RWPE2 (cell line): ENCODE results near the gene ZDHHC11B.
"Not testable (repeated sequence)": the region's sequence is repeated elsewhere in the genome, so short reads cannot be mapped to it uniquely, and the experiment has no call there.

Experiments
- ATAC-seq: fragments of 200-7000 bp; cut with Tn5 transposase; 3 replicates; pipeline ENCODE4 v1.9.1; 2021; ENCODE audit warnings: low read depth
- DNase-seq: peaks from one replicate; pipeline ENCODE4 v3.0.0-alpha.2; 2020; ENCODE audit warnings: low spot score
- H3K27ac ChIP-seq: fragments of 450-650 bp; 2 replicates; pipeline ENCODE4 v1.5.1; 2017; ENCODE audit warnings: mild to moderate bottlenecking; ENCODE audit not compliant: poor library complexity, severe bottlenecking
- H3K27me3 ChIP-seq: fragments of 250-450 bp; sonication (Bioruptor Pico); 2 replicates; pipeline ENCODE4 v1.5.1; 2021; ENCODE audit warnings: mild to moderate bottlenecking, moderate library complexity; ENCODE audit not compliant: insufficient read depth, poor library complexity, severe bottlenecking
- H3K36me3 ChIP-seq: fragments of 250-450 bp; sonication (Bioruptor Pico); 2 replicates; pipeline ENCODE4 v1.5.1; 2020; ENCODE audit warnings: low read depth, mild to moderate bottlenecking, moderate library complexity
- H3K4me1 ChIP-seq: fragments of 250-450 bp; sonication (Bioruptor Pico); 2 replicates; pipeline ENCODE4 v1.5.1; 2021; ENCODE audit warnings: mild to moderate bottlenecking, moderate library complexity; ENCODE audit not compliant: insufficient read depth, poor library complexity, severe bottlenecking
- H3K4me3 ChIP-seq: fragments of 250-450 bp; sonication (Bioruptor Pico); 2 replicates; pipeline ENCODE4 v1.5.1; 2021; ENCODE audit warnings: mild to moderate bottlenecking, moderate library complexity; ENCODE audit not compliant: severe bottlenecking
- H3K9me3 ChIP-seq: fragments of 250-450 bp; sonication (Bioruptor Pico); 2 replicates; pipeline ENCODE4 v1.5.1; 2021; ENCODE audit warnings: mild to moderate bottlenecking, moderate library complexity; ENCODE audit not compliant: severe bottlenecking
- TF ChIP-seq, protein P1 (sequence below): fragments of 450-650 bp; IDR thresholded peaks from one replicate; pipeline ENCODE4 v1.5.1; 2017; ENCODE audit warnings: mild to moderate bottlenecking, moderate library complexity; ENCODE audit not compliant: poor library complexity, severe bottlenecking

ZDHHC11B gene

DNA sequence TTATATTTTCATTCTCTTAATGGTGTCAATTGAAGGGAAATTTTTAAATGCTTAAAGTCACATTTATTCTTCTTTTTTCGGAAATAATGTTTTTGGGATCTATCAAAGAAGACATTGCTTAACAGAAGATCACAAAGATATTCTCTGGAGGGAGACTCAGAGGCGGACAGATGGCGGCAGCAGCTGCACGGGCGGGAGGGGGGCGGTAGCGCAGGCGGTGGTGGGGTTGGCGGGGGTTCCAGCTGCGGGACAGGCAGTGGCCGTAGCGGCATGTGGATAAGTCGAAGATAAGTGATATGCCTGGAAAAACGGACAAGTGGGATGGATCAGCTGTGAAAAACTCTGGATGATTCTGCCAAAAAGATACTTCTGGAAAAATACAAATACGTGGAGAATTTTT, 31.6 kb upstream of the ZDHHC11B start:
- no peak for ATAC-seq
- no peaks in the 10 kb centered on the region for H3K4me1 ChIP-seq
- no peak overlapping the region for H3K27ac ChIP-seq
- DNase-seq: no peak
- no peaks in the 10 kb centered on the region for H3K9me3 ChIP-seq
- H3K27me3 ChIP-seq: peaks cover 12% of the 10 kb centered on the region
- no peaks in the 10 kb centered on the region for H3K36me3 ChIP-seq
- TF ChIP-seq, protein P1, sequence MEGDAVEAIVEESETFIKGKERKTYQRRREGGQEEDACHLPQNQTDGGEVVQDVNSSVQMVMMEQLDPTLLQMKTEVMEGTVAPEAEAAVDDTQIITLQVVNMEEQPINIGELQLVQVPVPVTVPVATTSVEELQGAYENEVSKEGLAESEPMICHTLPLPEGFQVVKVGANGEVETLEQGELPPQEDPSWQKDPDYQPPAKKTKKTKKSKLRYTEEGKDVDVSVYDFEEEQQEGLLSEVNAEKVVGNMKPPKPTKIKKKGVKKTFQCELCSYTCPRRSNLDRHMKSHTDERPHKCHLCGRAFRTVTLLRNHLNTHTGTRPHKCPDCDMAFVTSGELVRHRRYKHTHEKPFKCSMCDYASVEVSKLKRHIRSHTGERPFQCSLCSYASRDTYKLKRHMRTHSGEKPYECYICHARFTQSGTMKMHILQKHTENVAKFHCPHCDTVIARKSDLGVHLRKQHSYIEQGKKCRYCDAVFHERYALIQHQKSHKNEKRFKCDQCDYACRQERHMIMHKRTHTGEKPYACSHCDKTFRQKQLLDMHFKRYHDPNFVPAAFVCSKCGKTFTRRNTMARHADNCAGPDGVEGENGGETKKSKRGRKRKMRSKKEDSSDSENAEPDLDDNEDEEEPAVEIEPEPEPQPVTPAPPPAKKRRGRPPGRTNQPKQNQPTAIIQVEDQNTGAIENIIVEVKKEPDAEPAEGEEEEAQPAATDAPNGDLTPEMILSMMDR: no peak
- H3K4me3 ChIP-seq: no peak overlapping the region

DNA sequence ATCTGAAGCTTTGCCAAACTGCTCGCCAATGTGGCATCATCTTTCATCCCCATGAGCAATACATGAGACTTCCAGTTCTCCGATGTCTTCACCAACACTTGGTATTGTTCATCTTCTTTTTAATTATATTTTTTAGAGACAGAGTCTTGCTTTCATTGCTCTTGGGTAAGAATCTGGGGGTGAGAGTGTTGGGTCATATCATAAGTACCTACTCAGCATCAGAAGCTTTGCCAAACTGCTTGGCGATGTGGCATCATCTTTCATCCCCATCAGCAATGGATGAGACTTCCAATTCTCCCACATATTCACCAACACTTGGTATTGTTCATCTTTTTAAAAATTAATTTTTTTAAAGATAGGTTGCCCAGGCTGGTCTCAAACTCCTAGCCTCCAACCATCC, 30.9 kb upstream of the ZDHHC11B start:
- ATAC-seq (no peak), DNase-seq (no peak)
- Histone ChIP-seq H3K27ac (no peak overlapping the region), H3K4me1 (no peaks in the 10 kb centered on the region), H3K9me3 (no peaks in the 10 kb centered on the region), H3K36me3 (no peaks in the 10 kb centered on the region), H3K4me3 (no peak overlapping the region), H3K27me3 (peaks cover 12% of the 10 kb centered on the region)
- TF ChIP-seq, protein P1: no peak

DNA sequence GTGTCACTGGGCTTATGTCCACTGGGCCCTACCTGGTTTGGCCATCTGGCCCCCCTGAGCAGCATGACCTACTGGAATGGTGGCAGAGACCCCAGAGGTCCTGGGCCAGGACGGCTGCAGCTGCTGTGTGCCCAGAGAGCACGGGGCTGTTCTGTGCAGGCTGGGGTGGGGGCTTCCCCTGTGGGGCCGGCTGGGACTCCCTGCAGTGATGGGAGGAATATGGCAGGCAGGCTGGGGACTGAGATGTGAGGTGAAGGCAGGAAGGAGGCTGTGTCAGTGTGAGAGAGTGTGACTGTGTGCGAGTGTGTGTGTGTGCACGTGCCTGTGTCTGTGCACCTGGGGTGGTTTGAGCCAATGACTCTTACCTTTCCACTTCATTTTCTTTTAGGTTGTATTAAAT, 29.0 kb upstream of the ZDHHC11B start:
- peaks cover 12% of the 10 kb centered on the region for H3K27me3 ChIP-seq
- not testable (repeated sequence) for H3K27ac ChIP-seq, H3K4me3 ChIP-seq, H3K36me3 ChIP-seq, DNase-seq, H3K9me3 ChIP-seq, ATAC-seq, H3K4me1 ChIP-seq

DNA sequence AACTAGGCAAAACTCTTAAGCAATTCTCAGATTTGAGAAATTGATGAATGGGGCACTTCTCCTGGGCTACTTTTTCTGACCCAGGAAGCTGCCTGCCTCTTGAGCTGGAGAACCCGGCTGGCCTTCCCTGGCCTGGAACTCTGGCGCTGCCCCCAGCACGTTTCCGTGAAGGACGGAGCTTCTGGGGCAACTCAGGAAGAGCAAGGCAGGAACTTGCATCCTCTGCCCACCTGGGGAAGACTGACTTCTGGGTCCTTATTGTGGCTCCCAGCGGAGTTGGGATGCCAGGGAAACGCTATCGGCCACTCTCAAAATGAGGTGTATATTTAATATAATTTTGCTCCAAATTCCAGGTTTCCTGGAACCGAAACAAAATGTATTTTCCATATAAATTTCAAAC, 26.9 kb upstream of the ZDHHC11B start:
- ATAC-seq, H3K9me3 ChIP-seq, DNase-seq, H3K36me3 ChIP-seq, H3K4me1 ChIP-seq, H3K27ac ChIP-seq, H3K4me3 ChIP-seq, H3K27me3 ChIP-seq: not testable (repeated sequence)

DNA sequence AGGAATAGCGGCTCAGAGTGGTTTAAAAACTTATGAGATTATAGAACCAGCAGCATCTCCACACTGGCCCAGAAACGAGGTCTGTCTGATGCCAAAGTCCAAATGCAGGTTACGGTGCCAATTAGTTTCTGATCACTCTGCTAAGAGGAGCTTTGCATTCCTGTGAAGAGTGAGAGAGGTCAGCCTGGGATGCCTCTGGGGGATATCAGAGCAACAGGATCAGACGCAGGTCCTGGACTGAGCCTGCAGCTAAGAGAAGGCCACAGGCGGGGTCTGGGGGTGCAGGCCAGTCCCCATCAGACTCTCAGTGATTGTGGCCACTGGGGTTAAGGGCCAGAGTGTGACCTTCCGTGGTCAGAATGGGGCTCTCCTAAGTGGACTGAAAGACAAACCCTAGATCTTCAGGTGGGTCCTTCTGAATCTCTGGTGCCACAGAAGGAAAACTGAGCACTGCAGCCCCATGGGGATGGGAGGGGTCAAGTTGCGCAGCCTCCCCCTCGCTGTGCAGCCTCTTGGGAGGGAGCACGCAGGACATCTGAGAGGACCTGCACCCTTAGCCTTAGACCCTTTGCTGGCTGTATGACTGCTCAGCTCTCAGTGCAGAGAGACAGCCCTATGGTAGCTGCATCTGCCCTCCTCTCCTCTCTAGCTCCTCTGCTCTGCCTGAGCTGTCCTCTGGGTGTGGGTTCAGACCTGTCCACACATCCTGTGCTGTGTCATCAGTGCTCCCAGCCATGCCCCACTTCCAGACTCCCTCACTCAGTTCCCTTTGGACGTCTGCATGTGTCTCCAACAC, 23.4 kb upstream of the ZDHHC11B start:
- H3K27me3 ChIP-seq, H3K27ac ChIP-seq, H3K9me3 ChIP-seq, H3K4me1 ChIP-seq, H3K36me3 ChIP-seq, DNase-seq, H3K4me3 ChIP-seq: not testable (repeated sequence)
- peak; percentile 68 for ATAC-seq

DNA sequence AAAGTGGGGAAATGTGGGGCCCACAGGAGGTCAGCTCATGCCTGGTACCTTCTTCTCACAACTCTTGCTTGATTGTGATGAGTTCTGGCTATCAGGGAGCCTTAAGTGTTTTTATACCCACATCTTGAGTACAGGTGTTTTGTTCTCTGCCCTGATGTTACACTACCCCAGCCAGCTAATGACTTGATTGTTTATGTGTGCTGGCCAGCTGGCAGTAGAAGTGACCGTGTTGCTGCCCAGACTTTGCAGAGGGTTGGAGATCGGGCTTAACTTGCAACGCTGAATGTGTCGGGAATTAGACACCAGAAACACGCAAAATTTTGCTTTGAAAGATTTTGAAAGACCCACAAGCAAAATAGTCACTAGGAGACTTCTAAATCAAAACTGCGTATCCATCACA, 16.9 kb upstream of the ZDHHC11B start:
- no peak overlapping the region for H3K27ac ChIP-seq
- no peak overlapping the region for H3K4me3 ChIP-seq
- H3K36me3 ChIP-seq: no peaks in the 10 kb centered on the region
- DNase-seq: no peak
- ATAC-seq: no peak
- no peaks in the 10 kb centered on the region for H3K4me1 ChIP-seq
- no peaks in the 10 kb centered on the region for H3K27me3 ChIP-seq
- TF ChIP-seq, protein P1: no peak
- no peaks in the 10 kb centered on the region for H3K9me3 ChIP-seq

DNA sequence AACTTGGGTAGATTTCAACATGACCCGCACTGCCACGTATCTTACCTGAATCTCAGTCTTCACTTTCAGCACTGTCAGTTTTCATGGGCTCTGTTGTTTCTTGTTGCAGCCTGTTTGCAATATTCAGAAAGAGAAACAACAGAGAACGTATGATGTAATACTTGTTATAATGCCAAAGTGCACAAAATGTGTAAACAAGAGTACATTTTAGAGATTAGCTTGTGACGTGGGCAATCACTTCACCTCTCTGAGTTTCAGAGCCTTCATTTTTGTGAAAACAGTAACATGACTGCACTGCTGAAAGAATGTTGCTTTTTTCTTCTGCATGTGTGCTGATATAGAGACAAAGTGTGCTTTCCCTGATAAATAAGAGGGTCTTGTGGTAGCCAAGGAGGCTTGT, 16.5 kb upstream of the ZDHHC11B start:
- ATAC-seq, H3K9me3 ChIP-seq, H3K4me1 ChIP-seq, H3K4me3 ChIP-seq, H3K27ac ChIP-seq, H3K27me3 ChIP-seq, DNase-seq, H3K36me3 ChIP-seq: not testable (repeated sequence)

DNA sequence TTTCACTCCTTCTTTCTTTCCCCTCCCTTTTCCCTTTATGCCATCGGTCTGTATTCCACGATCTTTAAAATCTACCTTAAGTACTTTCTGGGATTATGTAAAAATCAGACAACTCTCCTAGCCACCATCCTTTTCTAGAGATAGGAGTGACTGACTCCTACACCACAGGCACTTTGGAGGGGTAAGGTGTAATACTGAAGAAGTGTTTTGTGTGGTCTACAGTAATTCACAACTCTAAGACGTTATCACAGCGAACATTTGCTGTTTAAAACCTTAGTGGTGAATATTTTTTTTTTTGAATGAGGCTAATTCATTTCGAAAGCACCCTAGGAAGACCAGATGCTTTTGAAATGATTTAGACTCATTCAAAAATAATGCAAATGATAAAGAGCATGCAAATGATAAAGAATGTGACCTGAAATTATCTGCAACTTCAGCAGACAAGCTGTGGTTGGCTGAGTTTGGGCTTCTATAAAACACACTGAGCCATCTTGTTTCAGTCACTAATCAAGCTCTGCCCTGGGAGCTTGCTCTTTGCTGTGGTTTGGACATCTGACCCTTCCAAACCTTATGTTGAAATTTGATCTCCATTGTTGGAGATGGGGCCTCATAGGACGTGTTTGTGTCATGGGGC, 14.1 kb upstream of the ZDHHC11B start:
- not testable (repeated sequence) for H3K4me1 ChIP-seq, ATAC-seq, H3K4me3 ChIP-seq, H3K36me3 ChIP-seq, DNase-seq, H3K27me3 ChIP-seq, H3K27ac ChIP-seq, H3K9me3 ChIP-seq

DNA sequence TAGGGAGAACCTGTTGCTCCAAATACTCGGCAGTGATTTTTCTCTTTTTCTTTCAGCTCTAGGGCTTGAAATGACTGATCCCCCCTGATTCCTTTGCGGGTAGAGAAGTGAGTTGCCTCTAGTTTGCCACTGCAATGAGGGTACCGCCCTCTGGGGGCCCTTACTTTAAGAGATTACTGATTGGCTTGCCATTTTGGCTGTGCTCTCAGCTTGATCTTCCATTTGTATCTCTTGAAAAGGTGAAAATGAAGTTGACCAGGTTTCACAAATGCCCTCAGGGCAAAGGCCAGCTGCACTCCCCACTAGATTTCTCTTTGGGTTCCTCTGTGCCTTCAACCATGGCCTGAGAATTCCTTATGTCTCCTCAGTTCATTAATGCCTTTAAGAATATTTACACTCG, 13.5 kb upstream of the ZDHHC11B start:
- not testable (repeated sequence) for H3K4me3 ChIP-seq, H3K27ac ChIP-seq, H3K36me3 ChIP-seq, DNase-seq, H3K4me1 ChIP-seq, ATAC-seq, H3K27me3 ChIP-seq, H3K9me3 ChIP-seq
